Endothelial cell of umbilical vein (primary cell): Measurements from ENCODE around the gene TECTA. TPM values are rescaled to one million over a fixed set of nuclear protein-coding genes. Genes with fewer than 3 reads are reported as not detected.

Source experiments
- BruUV-seq: library from RNA; stranded (reverse); fragments of 400-500 nt; replicated peaks from 2 replicates; lab custom pipeline; 2021; lab: Mats Ljungman, UMichigan
- CTCF ChIA-PET: fragments of 300-600, 350-600 bp; sonication (Branson Sonifier 250); formaldehyde crosslinking; loops from one replicate; lab custom pipeline; 2021; ENCODE audit warnings: antibody characterized with exemption, inconsistent platforms; lab: Charles Lee
- POLR2A ChIA-PET: fragments of 300-600, 350-600 bp; sonication (Branson Sonifier 250); formaldehyde crosslinking; loops from one replicate; lab custom pipeline; 2021; ENCODE audit warnings: antibody characterized with exemption, inconsistent platforms; lab: Charles Lee
- DNase-seq: peaks from one replicate; pipeline ENCODE4 v3.0.0-alpha.2; 2011; ENCODE audit warnings: low read depth, low spot score
- FAIRE-seq: peaks from 2 replicates; lab custom pipeline; 2011; peaks lifted over from hg19 to GRCh38; lab: Jason Lieb, UNC
- H2AFZ ChIP-seq: 2 replicates; pipeline ENCODE4 v1.6.0; 2012; ENCODE audit warnings: low read depth, low read length, control low read depth, inconsistent platforms
- H3K27ac ChIP-seq: 2 replicates; pipeline ENCODE4 v1.5.1; 2011; ENCODE audit warnings: low read depth, mild to moderate bottlenecking, control low read depth, low read length, moderate library complexity; ENCODE audit not compliant: insufficient read depth
- H3K27me3 ChIP-seq, 2 experiments: 2 replicates each; pipeline versions ENCODE4 v1.6.0 to v1.6.1; 2011; ENCODE audit warnings: low read length in 2 of 2, mixed read lengths in 1 of 2; ENCODE audit not compliant: control insufficient read depth in 2 of 2, insufficient read depth in 2 of 2
- H3K36me3 ChIP-seq, 2 experiments: 2 replicates in 1 of 2; 3 replicates in 1 of 2; pipeline ENCODE4 v1.5.1; 2011; ENCODE audit warnings: low read length in 2 of 2, mild to moderate bottlenecking in 1 of 2, moderate library complexity in 1 of 2; ENCODE audit not compliant: control insufficient read depth in 2 of 2, insufficient read depth in 2 of 2; ENCODE audit errors: extremely low read depth in 1 of 2
- H3K4me1 ChIP-seq: 3 replicates; pipeline ENCODE4 v1.5.1; 2011; ENCODE audit warnings: mild to moderate bottlenecking, low read length; ENCODE audit not compliant: control insufficient read depth, insufficient read depth; ENCODE audit errors: extremely low read depth
- H3K4me2 ChIP-seq: 2 replicates; pipeline ENCODE4 v1.6.1; 2011; ENCODE audit warnings: low read length, control low read depth, mixed read lengths; ENCODE audit not compliant: insufficient read depth
- H3K4me3 ChIP-seq, 3 experiments: fragments of 200-600 bp in 1 of 3; sonication (generic), shearing (Covaris generic) in 1 of 3; replicated peaks in 1 of 3; 2 replicates each; pipeline ENCODE4 v1.5.1; 2011 to 2016; ENCODE audit warnings: control low read depth in 3 of 3, low read length in 3 of 3, mild to moderate bottlenecking in 2 of 3, inconsistent platforms in 1 of 3, low read depth in 1 of 3, moderate library complexity in 1 of 3; ENCODE audit not compliant: insufficient read depth in 1 of 3
- H3K79me2 ChIP-seq: 2 replicates; pipeline ENCODE4 v1.6.0; 2012; ENCODE audit warnings: low read length, inconsistent platforms; ENCODE audit not compliant: control insufficient read depth, insufficient read depth
- H3K9ac ChIP-seq: replicated peaks from 2 replicates; pipeline ENCODE3; 2011; ENCODE audit warnings: low read length, control low read depth; ENCODE audit not compliant: insufficient read depth; ENCODE audit errors: extremely low read depth
- H3K9me1 ChIP-seq: replicated peaks from 3 replicates; pipeline ENCODE4 v1.6.0; 2011; ENCODE audit warnings: mild to moderate bottlenecking, low read length; ENCODE audit not compliant: control insufficient read depth, insufficient read depth; ENCODE audit errors: extremely low read depth
- H3K9me3 ChIP-seq: replicated peaks from 2 replicates; pipeline ENCODE4 v1.5.1; 2012; ENCODE audit warnings: low read length, inconsistent platforms; ENCODE audit not compliant: control insufficient read depth, insufficient read depth
- H4K20me1 ChIP-seq: replicated peaks from 2 replicates; pipeline ENCODE3; 2011; ENCODE audit warnings: mild to moderate bottlenecking, low read length; ENCODE audit not compliant: control insufficient read depth, insufficient read depth; ENCODE audit errors: extremely low read depth
- EZH2 ChIP-seq: IDR thresholded peaks from 2 replicates; pipeline ENCODE4 v1.6.1; 2012; ENCODE audit warnings: borderline replicate concordance, low read depth, mild to moderate bottlenecking, moderate library complexity, low read length, inconsistent platforms; ENCODE audit not compliant: severe bottlenecking
- FOS ChIP-seq: IDR thresholded peaks from 2 replicates; pipeline ENCODE4 v1.6.1; 2011; ENCODE audit warnings: mild to moderate bottlenecking, low read length, moderate library complexity, borderline replicate concordance; ENCODE audit not compliant: insufficient read depth
- GATA2 ChIP-seq: IDR thresholded peaks from 2 replicates; pipeline ENCODE4 v1.7.0; 2011; ENCODE audit warnings: low read depth, mild to moderate bottlenecking, moderate library complexity, mixed read lengths, low read length; ENCODE audit not compliant: insufficient read length, insufficient read depth
- JUN ChIP-seq: IDR thresholded peaks from 2 replicates; pipeline ENCODE4 v1.6.1; 2011; ENCODE audit warnings: borderline replicate concordance, low read depth; ENCODE audit not compliant: insufficient read length, insufficient read depth
- MYC ChIP-seq: IDR thresholded peaks from one replicate; pipeline ENCODE4 v1.6.1; 2011; ENCODE audit warnings: mild to moderate bottlenecking, low read depth, low read length
- POLR2A ChIP-seq: IDR thresholded peaks from 2 replicates; pipeline ENCODE4 v1.6.1; 2012; ENCODE audit warnings: low read depth, mild to moderate bottlenecking, control low read depth, low read length
- POLR2AphosphoS5 ChIP-seq: IDR thresholded peaks from 2 replicates; pipeline ENCODE4 v1.6.1; 2012; ENCODE audit warnings: low read depth, mild to moderate bottlenecking, control low read depth, low read length, moderate library complexity; ENCODE audit not compliant: insufficient read depth
- dilution Hi-C: fragments of 300-500 bp; cut with MboI; formaldehyde crosslinking; loops from one replicate; pipeline ENCODE4 v1.15.0; 2019; ENCODE audit warnings: low sequenced_read_pairs; ENCODE audit not compliant: extremely low pct_ligation_motif_present
- intact Hi-C: fragments of 100-400 bp; cut with micrococcal nuclease; formaldehyde crosslinking; loops from one replicate; pipeline ENCODE4 v1.10.0; 2022
- polyA plus RNA-seq, 4 experiments: library from polyadenylated mRNA; depleted of rRNA in 3 of 4; stranded (reverse) in 3 of 4; unstranded in 1 of 4; fragments of >200 nt; gene quantifications; 2 replicates each; pipeline versions ENCODE4 v1.2.1 to v1.2.3, GENCODE V29; 2011 to 2012; ENCODE audit warnings: missing spikeins in 1 of 4
- total RNA-seq: library from RNA; stranded (reverse); gene quantifications from 2 replicates; pipeline ENCODE4 v1.2.3, GENCODE V29; 2021
- TF ChIP-seq, protein P1 (sequence below), 2 donors: IDR thresholded peaks; 1 replicate in 1 of 2; 2 replicates in 1 of 2; pipeline ENCODE4 v1.5.1; 2011; ENCODE audit warnings: low read length in 2 of 2, mild to moderate bottlenecking in 2 of 2, moderate library complexity in 2 of 2, control low read depth in 1 of 2, inconsistent platforms in 1 of 2, low read depth in 1 of 2; ENCODE audit not compliant: insufficient read depth in 1 of 2; ENCODE audit errors: extremely low read depth in 1 of 2
- TF ChIP-seq, protein P2 (sequence below): IDR thresholded peaks from 2 replicates; pipeline ENCODE4 v1.6.1; 2011; ENCODE audit not compliant: insufficient read depth, insufficient read length

Gene TECTA
- total and polyA plus RNA-seq, 2 donors (not counting 3 experiments of a cell fraction or from before 2014, with no cell fraction given) = 0.44 to 0.69 TPM

GRCh38 chr11:121229495-121230215 lies 128.6 kb downstream of the TECTA start:
- FAIRE-seq (no peak), DNase-seq (no peak)
- dilution Hi-C loops (no loop called here), intact Hi-C loops (no loop called here)
- H3K9me1 ChIP-seq = no peaks in the 10 kb centered on the region
- H4K20me1 ChIP-seq = no peaks in the 10 kb centered on the region
- no peak overlapping the region for H3K4me3 ChIP-seq
- no peak overlapping the region for H3K4me2 ChIP-seq
- no peaks in the 10 kb centered on the region for H3K36me3 ChIP-seq
- H2AFZ ChIP-seq = no peak overlapping the region
- BruUV-seq = no TSS peak
- TF ChIP-seq, protein P1, sequence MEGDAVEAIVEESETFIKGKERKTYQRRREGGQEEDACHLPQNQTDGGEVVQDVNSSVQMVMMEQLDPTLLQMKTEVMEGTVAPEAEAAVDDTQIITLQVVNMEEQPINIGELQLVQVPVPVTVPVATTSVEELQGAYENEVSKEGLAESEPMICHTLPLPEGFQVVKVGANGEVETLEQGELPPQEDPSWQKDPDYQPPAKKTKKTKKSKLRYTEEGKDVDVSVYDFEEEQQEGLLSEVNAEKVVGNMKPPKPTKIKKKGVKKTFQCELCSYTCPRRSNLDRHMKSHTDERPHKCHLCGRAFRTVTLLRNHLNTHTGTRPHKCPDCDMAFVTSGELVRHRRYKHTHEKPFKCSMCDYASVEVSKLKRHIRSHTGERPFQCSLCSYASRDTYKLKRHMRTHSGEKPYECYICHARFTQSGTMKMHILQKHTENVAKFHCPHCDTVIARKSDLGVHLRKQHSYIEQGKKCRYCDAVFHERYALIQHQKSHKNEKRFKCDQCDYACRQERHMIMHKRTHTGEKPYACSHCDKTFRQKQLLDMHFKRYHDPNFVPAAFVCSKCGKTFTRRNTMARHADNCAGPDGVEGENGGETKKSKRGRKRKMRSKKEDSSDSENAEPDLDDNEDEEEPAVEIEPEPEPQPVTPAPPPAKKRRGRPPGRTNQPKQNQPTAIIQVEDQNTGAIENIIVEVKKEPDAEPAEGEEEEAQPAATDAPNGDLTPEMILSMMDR (IDR thresholded peaks at IDR 0.05; ENCODE audit: extremely low read depth in 1 of 2, insufficient read depth in 1 of 2, low read depth in 1 of 2, low read length in 2 of 2) = no peak
- TF ChIP-seq EZH2 = no peak
- no peak for TF ChIP-seq GATA2
- no peak for TF ChIP-seq MYC
- TF ChIP-seq, protein P2, sequence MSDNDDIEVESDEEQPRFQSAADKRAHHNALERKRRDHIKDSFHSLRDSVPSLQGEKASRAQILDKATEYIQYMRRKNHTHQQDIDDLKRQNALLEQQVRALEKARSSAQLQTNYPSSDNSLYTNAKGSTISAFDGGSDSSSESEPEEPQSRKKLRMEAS = no peak
- TF ChIP-seq POLR2A = no peak
- no peak for TF ChIP-seq FOS
- TF ChIP-seq JUN = no peak
- no peak for TF ChIP-seq POLR2AphosphoS5
- H3K27ac ChIP-seq = no peak overlapping the region
- no peaks in the 10 kb centered on the region for H3K9me3 ChIP-seq
- no peaks in the 10 kb centered on the region for H3K79me2 ChIP-seq
- CTCF ChIA-PET = no interaction called here
- H3K4me1 ChIP-seq = no peaks in the 10 kb centered on the region
- no peaks in the 10 kb centered on the region for H3K27me3 ChIP-seq
- POLR2A ChIA-PET = no interaction called here
- no peak overlapping the region for H3K9ac ChIP-seq
